C4-2B (cell line): ENCODE measurements around the gene THBS2.

Experiments used
- CTCF ChIP-seq: fragments of 450-650 bp; conservative IDR thresholded peaks from 2 replicates; pipeline ENCODE4 v1.5.1; 2017; ENCODE audit warnings: mild to moderate bottlenecking
- ZFX ChIP-seq: fragments of 450-650 bp; IDR thresholded peaks from 2 replicates; pipeline ENCODE4 v1.6.1; 2017

- no peak for TF ChIP-seq CTCF
- TF ChIP-seq ZFX: no peak
Measured at GRCh38 chr6:169204167-169204566, 49.5 kb downstream of the THBS2 start.
